ENCODE data around the gene SMIM1.

DNA sequence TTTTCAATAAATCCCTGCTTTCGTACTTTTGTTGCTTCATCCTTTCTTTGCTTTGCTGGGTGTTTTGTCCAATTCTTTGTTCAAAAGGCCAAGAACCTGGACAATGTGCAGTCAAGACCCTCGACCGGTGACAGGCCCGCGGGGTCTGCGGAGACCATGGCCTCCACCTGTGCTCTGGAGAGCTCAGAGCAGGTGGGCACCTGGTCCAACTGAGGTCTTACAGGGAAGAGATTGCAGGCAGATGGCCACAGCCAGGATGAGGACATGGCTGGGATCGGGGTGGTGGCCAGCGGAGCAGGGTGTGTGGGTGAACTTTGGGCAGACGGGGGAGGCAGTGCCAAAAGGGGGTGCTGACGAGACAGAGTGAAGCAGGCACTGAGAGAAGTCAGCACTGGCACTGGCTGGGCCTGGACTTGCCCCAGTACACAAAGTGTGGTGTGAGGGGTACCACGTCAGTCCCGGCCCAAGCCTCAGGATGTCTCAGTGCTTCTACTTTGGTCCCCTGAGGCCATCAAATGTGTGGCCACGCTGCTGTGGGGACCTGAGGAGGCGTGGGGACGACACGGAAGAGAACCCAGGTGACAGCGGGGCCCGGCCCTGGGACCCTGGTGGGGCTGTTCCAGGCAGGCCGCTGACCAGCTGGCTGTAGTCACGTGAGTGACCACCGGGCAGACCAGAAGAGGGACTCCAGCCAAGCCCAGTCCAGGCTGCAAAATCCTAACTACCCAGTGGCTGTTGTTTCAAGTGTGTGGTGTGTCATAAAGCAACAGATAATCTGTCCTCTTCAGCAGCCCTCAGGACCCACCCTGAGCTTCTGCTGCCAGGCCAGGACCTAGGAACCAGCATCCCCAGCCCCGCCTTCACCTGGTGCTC is 30.7 kb upstream of the SMIM1 start:
- TF ChIP-seq POLR2A (IDR thresholded peaks at IDR 0.05; ENCODE audit: low read length): no peak
- TF ChIP-seq GATA1 (IDR thresholded peaks at IDR 0.05; ENCODE audit: low read depth, low read length): no peak
